Measurements from ENCODE around the gene USP35.

- TF ChIP-seq CTCF (IDR thresholded peaks at IDR 0.05) (no peak), EZH2 (IDR thresholded peaks at IDR 0.05; ENCODE audit: borderline replicate concordance, insufficient read depth, low read depth, low read length, poor library complexity, severe bottlenecking) (no peak)
These were observed 530 bp downstream of the USP35 start for GRCh38 chr11:78189174-78189724.
